ENCODE measurements around the gene OPCML.

Gene OPCML

GRCh38 chr11:132523929-132524328 lies 1008.4 kb downstream of the OPCML start:
- Mint-ChIP-seq H3K4me3 (no peak overlapping the region), H3K4me1 (ENCODE audit: low read depth) (no peaks in the 10 kb centered on the region), H3K9me3 (no peaks in the 10 kb centered on the region), H3K27me3 (no peaks in the 10 kb centered on the region), H3K27ac (no peak overlapping the region), H3K36me3 (ENCODE audit: low read depth) (no peaks in the 10 kb centered on the region)
- no peak for DNase-seq

GRCh38 chr11:132520199-132520598 lies 1012.1 kb downstream of the OPCML start:
- H3K27ac Mint-ChIP-seq = no peak overlapping the region
- no peaks in the 10 kb centered on the region for H3K36me3 Mint-ChIP-seq (ENCODE audit: low read depth)
- no peaks in the 10 kb centered on the region for H3K4me1 Mint-ChIP-seq (ENCODE audit: low read depth)
- H3K9me3 Mint-ChIP-seq = peaks cover 3% of the 10 kb centered on the region
- no peak overlapping the region for H3K4me3 Mint-ChIP-seq
- H3K27me3 Mint-ChIP-seq = no peaks in the 10 kb centered on the region
- no peak for DNase-seq

GRCh38 chr11:132519241-132519815 lies 1013.0 kb downstream of the OPCML start:
- Mint-ChIP-seq H3K9me3 (peaks cover 3% of the 10 kb centered on the region), H3K36me3 (ENCODE audit: low read depth) (no peaks in the 10 kb centered on the region), H3K27me3 (no peaks in the 10 kb centered on the region), H3K4me1 (ENCODE audit: low read depth) (no peaks in the 10 kb centered on the region), H3K4me3 (no peak overlapping the region), H3K27ac (no peak overlapping the region)
- no peak for DNase-seq

DNA sequence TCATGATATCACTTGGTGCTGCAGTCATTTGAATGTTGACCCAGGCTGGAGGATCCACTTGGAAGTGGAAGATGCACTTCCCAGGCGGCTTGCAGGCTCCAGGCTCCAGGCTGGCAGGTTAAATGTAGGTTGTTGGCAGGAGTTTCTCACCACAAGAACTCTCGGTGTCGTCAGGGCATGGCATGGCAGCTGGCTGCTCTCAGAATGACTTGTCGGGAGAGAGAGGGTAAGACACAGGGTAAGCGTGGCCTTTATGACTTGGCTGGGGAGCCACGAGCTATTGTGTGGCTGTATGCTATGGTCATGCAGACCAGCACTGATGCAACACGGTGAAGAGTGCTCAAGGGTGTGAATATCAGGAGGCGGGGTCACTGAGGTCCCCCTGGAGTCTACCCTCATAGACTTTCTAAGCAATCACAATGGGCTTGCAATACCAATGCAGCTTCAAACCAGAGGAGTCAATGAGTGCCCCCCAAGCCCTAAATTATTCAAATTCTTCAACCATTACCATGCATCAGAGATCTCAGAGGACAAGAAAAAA lies 1027.7 kb downstream of the OPCML start:
- H3K36me3 Mint-ChIP-seq (ENCODE audit: low read depth) = no peaks in the 10 kb centered on the region
- no peak for DNase-seq
- H3K27me3 Mint-ChIP-seq = peaks cover 3% of the 10 kb centered on the region

DNA sequence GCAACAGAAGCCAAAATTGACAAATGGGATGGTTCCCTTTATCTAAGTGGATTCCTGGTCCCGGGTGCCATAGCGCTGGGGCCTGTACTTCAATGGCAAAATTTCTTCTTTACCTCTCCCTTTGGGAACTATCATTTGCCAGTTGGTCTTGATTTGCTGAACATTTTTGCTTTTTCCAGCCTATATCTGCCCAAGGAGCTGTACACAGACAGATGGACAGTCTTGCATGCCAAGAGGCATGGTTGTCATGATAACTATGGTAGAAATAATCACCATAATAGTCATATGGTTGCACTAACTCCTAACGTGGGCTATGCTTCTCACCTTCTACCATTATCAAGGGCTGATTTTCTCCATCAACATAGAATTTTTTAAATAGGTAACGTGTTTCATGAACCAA lies 1030.9 kb downstream of the OPCML start:
- H3K27me3 Mint-ChIP-seq = peaks cover 3% of the 10 kb centered on the region
- H3K27ac Mint-ChIP-seq = no peak overlapping the region
- no peaks in the 10 kb centered on the region for H3K36me3 Mint-ChIP-seq (ENCODE audit: low read depth)
- H3K9me3 Mint-ChIP-seq = peaks cover 4% of the 10 kb centered on the region
- no peak overlapping the region for H3K4me3 Mint-ChIP-seq
- DNase-seq = no peak
- no peaks in the 10 kb centered on the region for H3K4me1 Mint-ChIP-seq (ENCODE audit: low read depth)

More for the DNA sequence above, 1027.7 kb downstream of the OPCML start:
- H3K4me3 Mint-ChIP-seq = no peak overlapping the region
- peaks cover 8% of the 10 kb centered on the region for H3K9me3 Mint-ChIP-seq
- no peaks in the 10 kb centered on the region for H3K4me1 Mint-ChIP-seq (ENCODE audit: low read depth)
- H3K27ac Mint-ChIP-seq = no peak overlapping the region

DNA sequence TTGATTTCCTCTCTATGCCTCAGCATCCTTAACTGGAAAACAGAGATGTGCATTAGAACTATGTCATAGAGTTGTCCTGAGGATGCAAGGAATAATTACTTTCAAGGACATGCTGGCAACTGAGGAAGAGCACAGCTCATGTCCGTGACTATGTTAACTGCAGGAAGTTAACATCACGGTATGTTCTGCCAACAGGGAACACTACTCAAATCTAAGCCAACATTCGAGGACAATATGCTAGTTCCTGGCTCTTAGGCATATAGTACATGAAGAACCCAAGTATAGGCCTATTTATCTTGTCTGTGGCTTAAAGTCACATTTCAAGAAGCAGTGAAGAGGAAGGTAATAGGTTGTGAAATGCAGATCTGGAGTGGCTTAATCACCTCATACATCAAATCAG lies 1032.6 kb downstream of the OPCML start:
- Mint-ChIP-seq H3K27me3 (peaks cover 3% of the 10 kb centered on the region), H3K4me1 (ENCODE audit: low read depth) (no peaks in the 10 kb centered on the region), H3K27ac (no peak overlapping the region), H3K4me3 (no peak overlapping the region), H3K9me3 (peaks cover 4% of the 10 kb centered on the region), H3K36me3 (ENCODE audit: low read depth) (no peaks in the 10 kb centered on the region)
- DNase-seq = no peak

- H3K36me3 Mint-ChIP-seq (ENCODE audit: low read depth) = no peaks in the 10 kb centered on the region
- no peak for DNase-seq
- no peak overlapping the region for H3K27ac Mint-ChIP-seq
Measured at GRCh38 chr11:132496341-132496740, 1036.0 kb downstream of the OPCML start.

GRCh38 chr11:132493801-132494200 lies 1038.5 kb downstream of the OPCML start:
- no peak overlapping the region for H3K4me3 Mint-ChIP-seq
- no peaks in the 10 kb centered on the region for H3K4me1 Mint-ChIP-seq (ENCODE audit: low read depth)
- H3K9me3 Mint-ChIP-seq = peaks cover 7% of the 10 kb centered on the region
- no peak for DNase-seq
- no peak overlapping the region for H3K27ac Mint-ChIP-seq
- H3K36me3 Mint-ChIP-seq (ENCODE audit: low read depth) = no peaks in the 10 kb centered on the region
- no peaks in the 10 kb centered on the region for H3K27me3 Mint-ChIP-seq

More at GRCh38 chr11:132496341-132496740, 1036.0 kb downstream of the OPCML start:
- Mint-ChIP-seq H3K27me3 (no peaks in the 10 kb centered on the region), H3K4me3 (no peak overlapping the region), H3K9me3 (peaks cover 5% of the 10 kb centered on the region), H3K4me1 (ENCODE audit: low read depth) (no peaks in the 10 kb centered on the region)

DNA sequence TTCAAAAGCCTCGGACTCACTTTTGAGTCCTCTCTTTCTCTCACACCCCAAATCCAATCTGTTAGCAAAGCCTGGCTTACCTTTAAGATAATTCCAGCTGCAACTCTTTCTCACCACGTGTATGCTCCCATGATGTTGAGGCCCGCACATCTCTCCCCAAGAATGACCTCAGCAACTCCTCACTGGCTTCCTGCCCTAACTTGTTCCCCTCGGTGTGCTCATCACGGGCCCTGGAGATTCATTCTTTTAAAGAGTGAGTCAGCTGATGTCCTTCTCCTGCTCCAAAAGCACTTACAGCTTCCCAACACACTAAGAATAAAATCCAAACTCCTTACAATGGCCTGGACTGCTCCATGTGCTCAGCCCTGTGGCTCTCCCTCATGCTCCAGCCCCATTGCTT lies 1041.3 kb downstream of the OPCML start:
- H3K27me3 Mint-ChIP-seq = no peaks in the 10 kb centered on the region
- no peak for DNase-seq
- H3K4me3 Mint-ChIP-seq = no peak overlapping the region
- H3K27ac Mint-ChIP-seq = no peak overlapping the region
- peaks cover 11% of the 10 kb centered on the region for H3K9me3 Mint-ChIP-seq
- H3K36me3 Mint-ChIP-seq (ENCODE audit: low read depth) = no peaks in the 10 kb centered on the region
- H3K4me1 Mint-ChIP-seq (ENCODE audit: low read depth) = no peaks in the 10 kb centered on the region

DNA sequence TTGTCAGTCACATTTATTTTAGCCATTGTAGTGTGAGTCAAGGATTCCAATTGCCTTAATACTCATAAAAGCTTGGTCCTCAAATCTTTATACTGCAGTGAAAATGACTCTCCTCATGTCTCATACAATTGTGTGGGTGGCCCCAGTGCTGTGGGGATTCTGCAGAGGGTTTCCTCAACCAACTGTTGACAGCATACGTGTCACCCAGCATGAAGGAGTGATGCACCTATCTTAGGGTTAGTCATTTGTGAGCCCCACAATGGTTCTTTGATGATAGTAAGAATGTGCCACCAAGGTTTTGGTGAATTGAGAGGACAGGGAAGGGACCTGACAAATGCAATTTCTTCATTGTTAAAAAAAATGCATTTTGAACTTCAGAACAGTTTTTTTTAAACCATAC lies 1046.2 kb downstream of the OPCML start:
- no peaks in the 10 kb centered on the region for H3K36me3 Mint-ChIP-seq (ENCODE audit: low read depth)
- no peak overlapping the region for H3K4me3 Mint-ChIP-seq
- no peak for DNase-seq
- no peaks in the 10 kb centered on the region for H3K4me1 Mint-ChIP-seq (ENCODE audit: low read depth)
- no peak overlapping the region for H3K27ac Mint-ChIP-seq
- H3K9me3 Mint-ChIP-seq = peaks cover 15% of the 10 kb centered on the region
- no peaks in the 10 kb centered on the region for H3K27me3 Mint-ChIP-seq

GRCh38 chr11:132475026-132475425 lies 1057.3 kb downstream of the OPCML start:
- Mint-ChIP-seq H3K27me3 (no peaks in the 10 kb centered on the region), H3K36me3 (ENCODE audit: low read depth) (no peaks in the 10 kb centered on the region), H3K9me3 (no peaks in the 10 kb centered on the region), H3K4me1 (ENCODE audit: low read depth) (no peaks in the 10 kb centered on the region), H3K4me3 (no peak overlapping the region), H3K27ac (no peak overlapping the region)
- no peak for DNase-seq

GRCh38 chr11:132472411-132473172 lies 1059.7 kb downstream of the OPCML start:
- DNase-seq = no peak
- no peaks in the 10 kb centered on the region for H3K27me3 Mint-ChIP-seq
- no peaks in the 10 kb centered on the region for H3K36me3 Mint-ChIP-seq (ENCODE audit: low read depth)
- no peaks in the 10 kb centered on the region for H3K4me1 Mint-ChIP-seq (ENCODE audit: low read depth)
- H3K4me3 Mint-ChIP-seq = no peak overlapping the region
- no peaks in the 10 kb centered on the region for H3K9me3 Mint-ChIP-seq
- H3K27ac Mint-ChIP-seq = no peak overlapping the region

GRCh38 chr11:132471466-132471865 lies 1060.8 kb downstream of the OPCML start:
- H3K4me3 Mint-ChIP-seq = no peak overlapping the region

DNA sequence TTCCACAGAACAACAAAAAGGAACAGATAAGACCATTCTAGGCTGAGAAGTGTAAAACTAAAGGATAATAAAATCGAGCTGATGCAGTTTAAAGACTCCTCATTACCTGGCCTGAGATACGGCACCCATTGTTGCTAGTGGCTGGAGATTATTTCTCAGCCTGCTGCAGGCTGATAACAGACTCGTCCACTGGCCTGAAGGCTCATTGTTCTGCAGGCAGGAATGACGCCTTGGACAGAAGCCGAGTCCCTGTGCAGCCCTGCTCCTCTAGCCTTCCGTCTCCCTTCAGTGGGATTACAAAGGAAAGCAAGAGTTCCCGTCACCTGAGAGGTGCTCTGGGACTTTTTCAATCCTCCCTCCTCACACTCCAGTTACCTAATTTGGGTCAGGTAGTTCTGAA lies 1065.3 kb downstream of the OPCML start:
- Mint-ChIP-seq H3K36me3 (ENCODE audit: low read depth) (no peaks in the 10 kb centered on the region), H3K4me1 (ENCODE audit: low read depth) (no peaks in the 10 kb centered on the region), H3K4me3 (no peak overlapping the region), H3K27me3 (no peaks in the 10 kb centered on the region), H3K9me3 (peaks cover under 1% of the 10 kb centered on the region), H3K27ac (no peak overlapping the region)
- DNase-seq = no peak

More at GRCh38 chr11:132471466-132471865, 1060.8 kb downstream of the OPCML start:
- Mint-ChIP-seq H3K27ac (no peak overlapping the region), H3K36me3 (ENCODE audit: low read depth) (no peaks in the 10 kb centered on the region), H3K9me3 (no peaks in the 10 kb centered on the region), H3K27me3 (no peaks in the 10 kb centered on the region), H3K4me1 (ENCODE audit: low read depth) (no peaks in the 10 kb centered on the region)
- DNase-seq = no peak

- no peak for DNase-seq
- peaks cover 8% of the 10 kb centered on the region for H3K9me3 Mint-ChIP-seq
- H3K36me3 Mint-ChIP-seq (ENCODE audit: low read depth) = no peaks in the 10 kb centered on the region
- no peaks in the 10 kb centered on the region for H3K4me1 Mint-ChIP-seq (ENCODE audit: low read depth)
- H3K27ac Mint-ChIP-seq = no peak overlapping the region
- H3K27me3 Mint-ChIP-seq = no peaks in the 10 kb centered on the region
- no peak overlapping the region for H3K4me3 Mint-ChIP-seq
Measured at GRCh38 chr11:132464939-132465338, 1067.4 kb downstream of the OPCML start.

Measured in activated T-cell treated with anti-CD3 and anti-CD28 coated beads, Interleukin-2, amount 50 U/mL, for 24 hours (primary cell).